ENCODE data around the gene CUTA. TPM values are rescaled to one million over a fixed set of nuclear protein-coding genes. Genes with fewer than 3 reads are reported as not detected.

Gene CUTA
- total RNA-seq, 1 experiment from 2014 or later: 186 TPM

DNA sequence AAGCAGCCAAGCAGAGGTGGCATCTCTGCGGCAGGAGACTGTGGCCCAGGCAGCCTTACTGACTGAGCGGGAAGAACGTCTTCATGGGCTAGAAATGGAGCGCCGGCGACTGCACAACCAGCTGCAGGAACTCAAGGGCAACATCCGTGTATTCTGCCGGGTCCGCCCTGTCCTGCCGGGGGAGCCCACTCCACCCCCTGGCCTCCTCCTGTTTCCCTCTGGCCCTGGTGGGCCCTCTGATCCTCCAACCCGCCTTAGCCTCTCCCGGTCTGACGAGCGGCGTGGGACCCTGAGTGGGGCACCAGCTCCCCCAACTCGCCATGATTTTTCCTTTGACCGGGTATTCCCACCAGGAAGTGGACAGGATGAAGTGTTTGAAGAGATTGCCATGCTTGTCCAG is 13.0 kb downstream of the CUTA start:
- RAD21 ChIA-PET (ENCODE audit: low non-redundant PET in 1 of 2, low total read pairs in 2 of 2, uncharacterized antibody in 2 of 2, unreplicated experiment in 2 of 2): no interaction called here
- CTCF ChIA-PET: no interaction called here
- TF ChIP-seq ZNF274 (IDR thresholded peaks at IDR 0.05; ENCODE audit: low read depth, low read length) (no peak), EZH2 (IDR thresholded peaks at IDR 0.05) (no peak), RAD21 (IDR thresholded peaks at IDR 0.05; ENCODE audit: low read depth) (no peak), YY1 (IDR thresholded peaks at IDR 0.05; ENCODE audit: extremely low read depth, insufficient replicate concordance, low read depth, low read length) (no peak), JUND (IDR thresholded peaks at IDR 0.05) (no peak), SP1 (IDR thresholded peaks at IDR 0.05; ENCODE audit: low read depth) (no peak), POLR2AphosphoS5 (IDR thresholded peaks at IDR 0.05; ENCODE audit: low read depth, low read length) (no peak), TCF7L2 (IDR thresholded peaks at IDR 0.05; ENCODE audit: borderline replicate concordance, extremely low read depth, insufficient read depth, insufficient read length) (no peak), POLR2A (IDR thresholded peaks at IDR 0.05; ENCODE audit: borderline replicate concordance, extremely low read depth, insufficient read depth, insufficient read length) (no peak), SIN3A (IDR thresholded peaks at IDR 0.05; ENCODE audit: low read depth) (no peak), FOSL1 (IDR thresholded peaks at IDR 0.05; ENCODE audit: low read depth) (no peak), EZH2phosphoT487 (IDR thresholded peaks at IDR 0.05; ENCODE audit: borderline replicate concordance) (no peak), EGR1 (IDR thresholded peaks at IDR 0.05; ENCODE audit: low read depth) (no peak), ZFX (IDR thresholded peaks at IDR 0.05) (no peak), CBX3 (IDR thresholded peaks at IDR 0.05; ENCODE audit: low read depth) (no peak)
- TF ChIP-seq, protein P1, sequence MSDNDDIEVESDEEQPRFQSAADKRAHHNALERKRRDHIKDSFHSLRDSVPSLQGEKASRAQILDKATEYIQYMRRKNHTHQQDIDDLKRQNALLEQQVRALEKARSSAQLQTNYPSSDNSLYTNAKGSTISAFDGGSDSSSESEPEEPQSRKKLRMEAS (IDR thresholded peaks at IDR 0.05): no peak
- TF ChIP-seq, protein P2, sequence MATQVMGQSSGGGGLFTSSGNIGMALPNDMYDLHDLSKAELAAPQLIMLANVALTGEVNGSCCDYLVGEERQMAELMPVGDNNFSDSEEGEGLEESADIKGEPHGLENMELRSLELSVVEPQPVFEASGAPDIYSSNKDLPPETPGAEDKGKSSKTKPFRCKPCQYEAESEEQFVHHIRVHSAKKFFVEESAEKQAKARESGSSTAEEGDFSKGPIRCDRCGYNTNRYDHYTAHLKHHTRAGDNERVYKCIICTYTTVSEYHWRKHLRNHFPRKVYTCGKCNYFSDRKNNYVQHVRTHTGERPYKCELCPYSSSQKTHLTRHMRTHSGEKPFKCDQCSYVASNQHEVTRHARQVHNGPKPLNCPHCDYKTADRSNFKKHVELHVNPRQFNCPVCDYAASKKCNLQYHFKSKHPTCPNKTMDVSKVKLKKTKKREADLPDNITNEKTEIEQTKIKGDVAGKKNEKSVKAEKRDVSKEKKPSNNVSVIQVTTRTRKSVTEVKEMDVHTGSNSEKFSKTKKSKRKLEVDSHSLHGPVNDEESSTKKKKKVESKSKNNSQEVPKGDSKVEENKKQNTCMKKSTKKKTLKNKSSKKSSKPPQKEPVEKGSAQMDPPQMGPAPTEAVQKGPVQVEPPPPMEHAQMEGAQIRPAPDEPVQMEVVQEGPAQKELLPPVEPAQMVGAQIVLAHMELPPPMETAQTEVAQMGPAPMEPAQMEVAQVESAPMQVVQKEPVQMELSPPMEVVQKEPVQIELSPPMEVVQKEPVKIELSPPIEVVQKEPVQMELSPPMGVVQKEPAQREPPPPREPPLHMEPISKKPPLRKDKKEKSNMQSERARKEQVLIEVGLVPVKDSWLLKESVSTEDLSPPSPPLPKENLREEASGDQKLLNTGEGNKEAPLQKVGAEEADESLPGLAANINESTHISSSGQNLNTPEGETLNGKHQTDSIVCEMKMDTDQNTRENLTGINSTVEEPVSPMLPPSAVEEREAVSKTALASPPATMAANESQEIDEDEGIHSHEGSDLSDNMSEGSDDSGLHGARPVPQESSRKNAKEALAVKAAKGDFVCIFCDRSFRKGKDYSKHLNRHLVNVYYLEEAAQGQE (IDR thresholded peaks at IDR 0.05; ENCODE audit: low read depth): no peak
- TF ChIP-seq, protein P3, sequence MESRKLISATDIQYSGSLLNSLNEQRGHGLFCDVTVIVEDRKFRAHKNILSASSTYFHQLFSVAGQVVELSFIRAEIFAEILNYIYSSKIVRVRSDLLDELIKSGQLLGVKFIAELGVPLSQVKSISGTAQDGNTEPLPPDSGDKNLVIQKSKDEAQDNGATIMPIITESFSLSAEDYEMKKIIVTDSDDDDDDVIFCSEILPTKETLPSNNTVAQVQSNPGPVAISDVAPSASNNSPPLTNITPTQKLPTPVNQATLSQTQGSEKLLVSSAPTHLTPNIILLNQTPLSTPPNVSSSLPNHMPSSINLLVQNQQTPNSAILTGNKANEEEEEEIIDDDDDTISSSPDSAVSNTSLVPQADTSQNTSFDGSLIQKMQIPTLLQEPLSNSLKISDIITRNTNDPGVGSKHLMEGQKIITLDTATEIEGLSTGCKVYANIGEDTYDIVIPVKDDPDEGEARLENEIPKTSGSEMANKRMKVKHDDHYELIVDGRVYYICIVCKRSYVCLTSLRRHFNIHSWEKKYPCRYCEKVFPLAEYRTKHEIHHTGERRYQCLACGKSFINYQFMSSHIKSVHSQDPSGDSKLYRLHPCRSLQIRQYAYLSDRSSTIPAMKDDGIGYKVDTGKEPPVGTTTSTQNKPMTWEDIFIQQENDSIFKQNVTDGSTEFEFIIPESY (IDR thresholded peaks at IDR 0.05; ENCODE audit: extremely low read depth, insufficient replicate concordance, low read length): no peak
- TF ChIP-seq, protein P4, sequence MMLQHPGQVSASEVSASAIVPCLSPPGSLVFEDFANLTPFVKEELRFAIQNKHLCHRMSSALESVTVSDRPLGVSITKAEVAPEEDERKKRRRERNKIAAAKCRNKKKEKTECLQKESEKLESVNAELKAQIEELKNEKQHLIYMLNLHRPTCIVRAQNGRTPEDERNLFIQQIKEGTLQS (IDR thresholded peaks at IDR 0.05): no peak
- TF ChIP-seq, protein P5, sequence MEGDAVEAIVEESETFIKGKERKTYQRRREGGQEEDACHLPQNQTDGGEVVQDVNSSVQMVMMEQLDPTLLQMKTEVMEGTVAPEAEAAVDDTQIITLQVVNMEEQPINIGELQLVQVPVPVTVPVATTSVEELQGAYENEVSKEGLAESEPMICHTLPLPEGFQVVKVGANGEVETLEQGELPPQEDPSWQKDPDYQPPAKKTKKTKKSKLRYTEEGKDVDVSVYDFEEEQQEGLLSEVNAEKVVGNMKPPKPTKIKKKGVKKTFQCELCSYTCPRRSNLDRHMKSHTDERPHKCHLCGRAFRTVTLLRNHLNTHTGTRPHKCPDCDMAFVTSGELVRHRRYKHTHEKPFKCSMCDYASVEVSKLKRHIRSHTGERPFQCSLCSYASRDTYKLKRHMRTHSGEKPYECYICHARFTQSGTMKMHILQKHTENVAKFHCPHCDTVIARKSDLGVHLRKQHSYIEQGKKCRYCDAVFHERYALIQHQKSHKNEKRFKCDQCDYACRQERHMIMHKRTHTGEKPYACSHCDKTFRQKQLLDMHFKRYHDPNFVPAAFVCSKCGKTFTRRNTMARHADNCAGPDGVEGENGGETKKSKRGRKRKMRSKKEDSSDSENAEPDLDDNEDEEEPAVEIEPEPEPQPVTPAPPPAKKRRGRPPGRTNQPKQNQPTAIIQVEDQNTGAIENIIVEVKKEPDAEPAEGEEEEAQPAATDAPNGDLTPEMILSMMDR (IDR thresholded peaks at IDR 0.05 in 2 of 3, conservative IDR thresholded peaks at IDR 0.05 in 1 of 3; ENCODE audit: borderline replicate concordance in 1 of 3, insufficient read depth in 1 of 3, low read depth in 2 of 3, low read length in 2 of 3): no peak
- Histone ChIP-seq H3K9me3 (ENCODE audit: control insufficient read depth in 1 of 2, insufficient read depth in 1 of 2, low read depth in 1 of 2, low read length in 2 of 2) (no peaks in the 10 kb centered on the region), H4K20me1 (ENCODE audit: insufficient read depth) (no peaks in the 10 kb centered on the region), H3K27ac (ENCODE audit: low read depth, low read length) (no peak overlapping the region), H2AFZ (ENCODE audit: low read depth, low read length, poor library complexity, severe bottlenecking) (no peak overlapping the region), H3K36me3 (ENCODE audit: control insufficient read depth in 1 of 2, insufficient read depth in 2 of 2, low read length in 2 of 2) (peaks cover 44 to 65% of the 10 kb centered on the region in 2 experiments), H3K4me2 (ENCODE audit: low read length) (no peak overlapping the region), H3K4me3 (replicated peaks in 1 of 2; ENCODE audit: low read depth in 1 of 2, low read length in 2 of 2) (no peak overlapping the region), H3K9ac (ENCODE audit: low read length) (no peak overlapping the region), H3K9me2 (ENCODE audit: insufficient read depth) (no peaks in the 10 kb centered on the region), H3K27me3 (ENCODE audit: insufficient read depth, low read length) (no peaks in the 10 kb centered on the region), H3K4me1 (ENCODE audit: control insufficient read depth in 1 of 2, insufficient read depth in 2 of 2, low read length in 2 of 2) (peaks cover 5 to 9% of the 10 kb centered on the region in 2 experiments; a peak in 3 of 4 replicates), H3K79me2 (ENCODE audit: insufficient read depth, low read length) (peaks cover 15% of the 10 kb centered on the region)
- intact Hi-C loops (cut with micrococcal nuclease): no loop called here
- BruUV-seq (replicated peaks): no TSS peak
- POLR2A ChIA-PET: no interaction called here
- DNase-seq (ENCODE audit: low read depth, low spot score) (no peak), ATAC-seq (no peak)
